Stomach (tissue), 4 donors: Measurements from ENCODE around the gene MICAL2.

Experiments used
- POLR2A ChIP-seq, 4 donors: fragments of 450-650 bp; IDR thresholded peaks; one replicate each; pipeline ENCODE4 v1.6.1; 2016; ENCODE audit warnings: antibody characterized with exemption in 4 of 4, control low read depth in 2 of 4, mild to moderate bottlenecking in 1 of 4, moderate library complexity in 1 of 4
- POLR2AphosphoS5 ChIP-seq, 3 donors: sonication (generic); formaldehyde crosslinking; IDR thresholded peaks; one replicate each; pipeline ENCODE4 v1.6.1; 2016; ENCODE audit warnings: antibody characterized with exemption in 3 of 3
- TF ChIP-seq, protein P1 (sequence below), 7 experiments: fragments of 450-650 bp in 4 of 7; fragments of 200-600 bp in 3 of 7; sonication (generic) in 3 of 7; IDR thresholded peaks; one replicate each; pipeline ENCODE4 v1.5.1; 2016 to 2019; ENCODE audit warnings: antibody characterized with exemption in 7 of 7, control low read depth in 2 of 7, mild to moderate bottlenecking in 1 of 7

DNA sequence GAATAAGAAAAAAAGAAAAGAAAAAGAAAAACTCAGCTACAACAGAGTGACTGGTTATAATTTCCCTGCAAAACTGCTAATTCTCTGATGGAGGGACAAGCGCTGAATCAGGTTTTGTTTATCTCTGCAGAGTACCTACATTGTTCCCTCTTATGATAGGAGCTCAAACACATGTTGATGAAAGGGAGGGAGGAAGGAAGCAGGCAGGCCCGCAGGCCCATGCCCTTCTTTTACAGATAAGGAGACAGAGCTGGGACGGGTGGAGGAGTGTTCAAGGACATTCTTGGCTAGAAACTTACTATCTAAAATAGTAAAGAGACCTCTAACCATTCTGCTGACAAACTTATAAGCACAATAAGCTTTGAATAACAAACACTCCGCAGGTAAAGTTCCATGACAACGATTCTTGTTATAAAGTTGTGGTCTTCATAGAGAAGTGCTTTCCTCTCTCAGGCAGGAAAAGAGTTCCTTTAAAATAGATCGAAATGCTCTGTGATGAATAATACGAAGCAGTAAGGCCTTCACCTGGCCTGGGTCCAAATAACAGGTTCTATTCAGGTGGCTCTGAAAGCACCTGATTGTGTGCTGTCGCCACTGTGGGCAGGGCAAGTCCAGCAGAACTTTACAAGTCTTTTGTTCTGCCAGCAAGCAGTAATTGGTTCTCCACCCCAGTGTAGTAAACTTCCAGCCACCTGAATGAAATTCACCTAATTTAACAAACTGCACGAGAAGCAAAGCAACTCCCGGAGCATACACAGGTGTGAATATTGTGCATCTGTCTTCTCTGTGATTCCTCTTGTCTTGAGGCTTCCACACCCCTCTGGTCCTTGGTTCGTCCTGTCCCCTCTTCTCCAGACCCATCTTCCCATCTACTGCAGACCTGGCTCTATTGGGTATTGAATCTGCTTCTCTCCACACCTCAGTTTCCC is 15.3 kb upstream of the MICAL2 start:
- TF ChIP-seq POLR2AphosphoS5 (IDR thresholded peaks at IDR 0.05) (no peak), POLR2A (IDR thresholded peaks at IDR 0.05) (no peak)
- TF ChIP-seq, protein P1, sequence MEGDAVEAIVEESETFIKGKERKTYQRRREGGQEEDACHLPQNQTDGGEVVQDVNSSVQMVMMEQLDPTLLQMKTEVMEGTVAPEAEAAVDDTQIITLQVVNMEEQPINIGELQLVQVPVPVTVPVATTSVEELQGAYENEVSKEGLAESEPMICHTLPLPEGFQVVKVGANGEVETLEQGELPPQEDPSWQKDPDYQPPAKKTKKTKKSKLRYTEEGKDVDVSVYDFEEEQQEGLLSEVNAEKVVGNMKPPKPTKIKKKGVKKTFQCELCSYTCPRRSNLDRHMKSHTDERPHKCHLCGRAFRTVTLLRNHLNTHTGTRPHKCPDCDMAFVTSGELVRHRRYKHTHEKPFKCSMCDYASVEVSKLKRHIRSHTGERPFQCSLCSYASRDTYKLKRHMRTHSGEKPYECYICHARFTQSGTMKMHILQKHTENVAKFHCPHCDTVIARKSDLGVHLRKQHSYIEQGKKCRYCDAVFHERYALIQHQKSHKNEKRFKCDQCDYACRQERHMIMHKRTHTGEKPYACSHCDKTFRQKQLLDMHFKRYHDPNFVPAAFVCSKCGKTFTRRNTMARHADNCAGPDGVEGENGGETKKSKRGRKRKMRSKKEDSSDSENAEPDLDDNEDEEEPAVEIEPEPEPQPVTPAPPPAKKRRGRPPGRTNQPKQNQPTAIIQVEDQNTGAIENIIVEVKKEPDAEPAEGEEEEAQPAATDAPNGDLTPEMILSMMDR (IDR thresholded peaks at IDR 0.05): no peak
